NCI-H82 (cell line): ENCODE results near the gene SMIM8.
A peak's percentile ranks its signal among the peaks of the same experiment; 100 is the strongest.

ENCODE experiments used
- DNase-seq: peaks from one replicate; lab custom pipeline; 2025; lab: John Stamatoyannopoulos, UW

Gene SMIM8

DNA sequence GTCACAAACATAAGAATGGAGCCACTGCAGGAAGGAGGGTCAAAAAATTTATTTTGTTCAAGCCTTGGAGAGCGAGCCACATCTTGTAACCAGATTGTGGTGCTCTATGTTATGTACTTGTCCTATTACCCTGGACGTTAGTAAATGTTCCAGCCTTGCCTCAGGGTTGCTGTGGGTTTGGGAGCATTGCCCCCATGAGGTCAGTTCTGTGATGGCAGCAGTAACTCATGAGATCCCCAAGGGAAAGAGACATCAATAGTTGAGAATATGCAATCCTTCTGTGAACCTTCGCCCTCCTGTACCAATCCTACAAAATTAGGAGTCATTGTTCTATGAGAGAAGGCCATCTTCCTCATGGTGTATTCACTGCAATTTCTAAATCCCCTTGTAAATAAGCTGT is 68.9 kb downstream of the SMIM8 start:
- DNase-seq, result peak; percentile 43
